ENCODE data around the gene KDM5B. TPM values are rescaled to one million over a fixed set of nuclear protein-coding genes. Genes with fewer than 3 reads are reported as not detected.
"Not testable (repeated sequence)": the region's sequence is repeated elsewhere in the genome, so short reads cannot be mapped to it uniquely, and the experiment has no call there.

The KDM5B gene
- total RNA-seq, 4 donors from 2014 or later: 50.5 to 104 (median 71.7) TPM

- intact Hi-C loops (cut with DNase I; ENCODE audit: low total_unique reads): no loop called here
- H3K27ac ChIP-seq: no peak overlapping the region
- 38% methylated on average over 3 of the region's 3 CpGs; no CpG with 5 or more reads in 1 of the 2 donors for whole genome bisulfite sequencing, 2 donors (ENCODE audit: low coverage in 1 of 2)
- peaks cover 0 to 6% (median 1%) of the 10 kb centered on the region in 4 donors for H3K4me1 ChIP-seq
- DNase-seq: no peak
- no peak overlapping the region for H3K4me3 ChIP-seq
- in situ Hi-C loops (cut with MboI; ENCODE audit: low pct_ligation_motif_present in 1 of 4, low pct_unique_long_range_greater_than_20kb in 1 of 4, low sequenced_read_pairs in 3 of 4): no loop called here
- H3K27me3 ChIP-seq: no peaks in the 10 kb centered on the region
- TF ChIP-seq POLR2A (IDR thresholded peaks at IDR 0.05): no peak
- TF ChIP-seq POLR2AphosphoS5 (IDR thresholded peaks at IDR 0.05): no peak
- TF ChIP-seq EP300 (IDR thresholded peaks at IDR 0.05; ENCODE audit: low read depth): no peak
- TF ChIP-seq, protein P1, sequence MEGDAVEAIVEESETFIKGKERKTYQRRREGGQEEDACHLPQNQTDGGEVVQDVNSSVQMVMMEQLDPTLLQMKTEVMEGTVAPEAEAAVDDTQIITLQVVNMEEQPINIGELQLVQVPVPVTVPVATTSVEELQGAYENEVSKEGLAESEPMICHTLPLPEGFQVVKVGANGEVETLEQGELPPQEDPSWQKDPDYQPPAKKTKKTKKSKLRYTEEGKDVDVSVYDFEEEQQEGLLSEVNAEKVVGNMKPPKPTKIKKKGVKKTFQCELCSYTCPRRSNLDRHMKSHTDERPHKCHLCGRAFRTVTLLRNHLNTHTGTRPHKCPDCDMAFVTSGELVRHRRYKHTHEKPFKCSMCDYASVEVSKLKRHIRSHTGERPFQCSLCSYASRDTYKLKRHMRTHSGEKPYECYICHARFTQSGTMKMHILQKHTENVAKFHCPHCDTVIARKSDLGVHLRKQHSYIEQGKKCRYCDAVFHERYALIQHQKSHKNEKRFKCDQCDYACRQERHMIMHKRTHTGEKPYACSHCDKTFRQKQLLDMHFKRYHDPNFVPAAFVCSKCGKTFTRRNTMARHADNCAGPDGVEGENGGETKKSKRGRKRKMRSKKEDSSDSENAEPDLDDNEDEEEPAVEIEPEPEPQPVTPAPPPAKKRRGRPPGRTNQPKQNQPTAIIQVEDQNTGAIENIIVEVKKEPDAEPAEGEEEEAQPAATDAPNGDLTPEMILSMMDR (IDR thresholded peaks at IDR 0.05): no peak
- H3K36me3 ChIP-seq: no peaks in the 10 kb centered on the region
- H3K9me3 ChIP-seq: no peaks in the 10 kb centered on the region
Observed at GRCh38 chr1:202835548-202836072, 27.4 kb upstream of the KDM5B start.

- Histone ChIP-seq H3K4me3 (no peak overlapping the region), H3K27ac (no peak overlapping the region)
Observed at GRCh38 chr1:202834771-202835547, 26.7 kb upstream of the KDM5B start.

GRCh38 chr1:202831906-202832305, 23.7 kb upstream of the KDM5B start:
- WGBS, 2 donors (ENCODE audit: low coverage in 1 of 2): 72 to 90% methylated on average over 2 to 3 of the region's 3 CpGs
- intact Hi-C loops (cut with DNase I; ENCODE audit: low total_unique reads) (no loop called here), in situ Hi-C loops (cut with MboI; ENCODE audit: low pct_ligation_motif_present in 1 of 4, low pct_unique_long_range_greater_than_20kb in 1 of 4, low sequenced_read_pairs in 3 of 4) (no loop called here)
- TF ChIP-seq POLR2AphosphoS5 (IDR thresholded peaks at IDR 0.05) (no peak), EP300 (IDR thresholded peaks at IDR 0.05; ENCODE audit: low read depth) (no peak), POLR2A (IDR thresholded peaks at IDR 0.05) (no peak)
- TF ChIP-seq, protein P1 (IDR thresholded peaks at IDR 0.05): no peak
- H3K9me3 ChIP-seq: no peaks in the 10 kb centered on the region
- H3K4me3 ChIP-seq: no peak overlapping the region
- H3K27me3 ChIP-seq: no peaks in the 10 kb centered on the region
- no peak overlapping the region for H3K27ac ChIP-seq
- no peaks in the 10 kb centered on the region for H3K36me3 ChIP-seq
- peaks cover 0 to 6% (median 1%) of the 10 kb centered on the region in 4 donors for H3K4me1 ChIP-seq
- no peak for DNase-seq

More at GRCh38 chr1:202834771-202835547, 26.7 kb upstream of the KDM5B start:
- Histone ChIP-seq H3K4me1 (peaks cover 0 to 6% (median 1%) of the 10 kb centered on the region in 4 donors), H3K27me3 (no peaks in the 10 kb centered on the region), H3K9me3 (no peaks in the 10 kb centered on the region), H3K36me3 (no peaks in the 10 kb centered on the region)
- intact Hi-C loops (cut with DNase I; ENCODE audit: low total_unique reads): no loop called here
- in situ Hi-C loops (cut with MboI; ENCODE audit: low pct_ligation_motif_present in 1 of 4, low pct_unique_long_range_greater_than_20kb in 1 of 4, low sequenced_read_pairs in 3 of 4): no loop called here
- WGBS, 2 donors (ENCODE audit: low coverage in 1 of 2): 78 to 80% methylated on average over 4 to 10 of the region's 10 CpGs
- no peak for DNase-seq
- TF ChIP-seq, protein P1 (IDR thresholded peaks at IDR 0.05): no peak
- TF ChIP-seq POLR2A (IDR thresholded peaks at IDR 0.05) (no peak), EP300 (IDR thresholded peaks at IDR 0.05; ENCODE audit: low read depth) (no peak), POLR2AphosphoS5 (IDR thresholded peaks at IDR 0.05) (no peak)

- DNase-seq; in situ Hi-C loops (cut with MboI; ENCODE audit: low pct_ligation_motif_present in 1 of 4, low pct_unique_long_range_greater_than_20kb in 1 of 4, low sequenced_read_pairs in 3 of 4); H3K27me3 ChIP-seq; H3K4me3 ChIP-seq; H3K27ac ChIP-seq; H3K4me1 ChIP-seq; intact Hi-C loops (cut with DNase I; ENCODE audit: low total_unique reads); H3K36me3 ChIP-seq; H3K9me3 ChIP-seq: not testable (repeated sequence)
- 94 to 96% methylated on average over 7 to 9 of the region's 9 CpGs for WGBS, 2 donors (ENCODE audit: low coverage in 1 of 2)
Observed at GRCh38 chr1:202829223-202829622, 21.0 kb upstream of the KDM5B start.

Measured in transverse colon (tissue), 4 donors.